HL-60 (cell line): ENCODE measurements around the gene VPS41.

Experiments used
- DNase-seq, 2 experiments: peaks; one replicate each; pipeline ENCODE4 v3.0.0-alpha.2; 2010 to 2020; ENCODE audit warnings: low read depth in 1 of 2, low spot score in 1 of 2
- H3K27ac ChIP-seq: fragments of 250-450 bp; sonication (Bioruptor Pico); replicated peaks from 2 replicates; pipeline ENCODE4 v1.5.1; 2020; ENCODE audit warnings: mild to moderate bottlenecking, moderate library complexity
- H3K27me3 ChIP-seq: fragments of 250-450 bp; sonication (Bioruptor Pico); 2 replicates; pipeline ENCODE4 v1.5.1; 2021; ENCODE audit warnings: mild to moderate bottlenecking, moderate library complexity; ENCODE audit not compliant: insufficient read depth, poor library complexity, severe bottlenecking
- H3K4me3 ChIP-seq: replicated peaks from 2 replicates; pipeline ENCODE4 v1.5.1; 2011; ENCODE audit warnings: mild to moderate bottlenecking, control low read depth, low read length; ENCODE audit not compliant: insufficient read depth
- GABPA ChIP-seq: IDR thresholded peaks from 2 replicates; pipeline ENCODE4 v1.6.1; 2012; ENCODE audit warnings: low read depth
- POLR2AphosphoS5 ChIP-seq: IDR thresholded peaks from 2 replicates; pipeline ENCODE4 v1.6.1; 2012; ENCODE audit warnings: low read depth
- SPI1 ChIP-seq: IDR thresholded peaks from 2 replicates; pipeline ENCODE4 v1.6.1; 2012; ENCODE audit warnings: low read depth, mild to moderate bottlenecking, borderline replicate concordance
- TF ChIP-seq, protein P1 (sequence below): IDR thresholded peaks from 2 replicates; pipeline ENCODE4 v1.6.1; 2012; ENCODE audit warnings: low read depth; ENCODE audit not compliant: insufficient replicate concordance
- TF ChIP-seq, protein P2 (sequence below): IDR thresholded peaks from one replicate; pipeline ENCODE4 v1.5.1; 2011; ENCODE audit warnings: low read length, control low read depth, inconsistent platforms; ENCODE audit not compliant: insufficient read depth

The VPS41 gene

DNA sequence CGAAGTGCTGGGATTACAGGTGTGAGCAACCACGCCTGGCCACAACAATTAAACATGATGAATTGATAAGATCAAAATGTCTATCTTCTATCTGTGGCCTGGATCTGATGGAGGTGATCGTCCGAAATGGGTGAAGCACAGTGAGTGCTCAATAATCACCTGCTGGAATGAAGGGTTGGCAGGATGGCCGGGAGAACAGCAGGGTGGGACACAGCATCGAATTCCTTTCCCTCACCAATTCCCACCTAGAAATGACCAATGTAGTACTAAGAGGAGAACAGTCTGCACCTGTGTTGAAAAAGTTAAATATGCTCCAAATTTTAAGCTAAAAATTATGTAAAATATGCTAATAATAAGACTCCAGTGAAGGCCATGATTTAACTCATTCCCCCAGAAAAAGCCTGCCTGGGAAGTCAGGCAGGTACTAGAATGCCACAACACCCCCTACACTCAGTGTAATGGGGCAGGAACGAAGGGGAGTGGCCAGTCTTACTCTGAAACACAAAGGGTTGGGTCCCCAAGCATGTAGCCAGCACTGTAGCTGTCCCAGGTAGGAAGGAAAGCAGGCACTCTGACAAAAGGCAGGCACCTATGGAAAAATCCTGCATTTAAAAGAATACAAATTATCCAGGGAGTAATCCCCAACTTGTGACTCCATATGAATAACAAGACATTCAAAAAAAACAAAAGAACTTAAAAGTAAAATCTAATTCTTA, 110.3 kb downstream of the VPS41 start:
- Histone ChIP-seq H3K4me3 (no peak overlapping the region), H3K27ac (no peak overlapping the region), H3K27me3 (no peaks in the 10 kb centered on the region)
- TF ChIP-seq POLR2AphosphoS5 (no peak), SPI1 (no peak), GABPA (no peak)
- TF ChIP-seq, protein P1, sequence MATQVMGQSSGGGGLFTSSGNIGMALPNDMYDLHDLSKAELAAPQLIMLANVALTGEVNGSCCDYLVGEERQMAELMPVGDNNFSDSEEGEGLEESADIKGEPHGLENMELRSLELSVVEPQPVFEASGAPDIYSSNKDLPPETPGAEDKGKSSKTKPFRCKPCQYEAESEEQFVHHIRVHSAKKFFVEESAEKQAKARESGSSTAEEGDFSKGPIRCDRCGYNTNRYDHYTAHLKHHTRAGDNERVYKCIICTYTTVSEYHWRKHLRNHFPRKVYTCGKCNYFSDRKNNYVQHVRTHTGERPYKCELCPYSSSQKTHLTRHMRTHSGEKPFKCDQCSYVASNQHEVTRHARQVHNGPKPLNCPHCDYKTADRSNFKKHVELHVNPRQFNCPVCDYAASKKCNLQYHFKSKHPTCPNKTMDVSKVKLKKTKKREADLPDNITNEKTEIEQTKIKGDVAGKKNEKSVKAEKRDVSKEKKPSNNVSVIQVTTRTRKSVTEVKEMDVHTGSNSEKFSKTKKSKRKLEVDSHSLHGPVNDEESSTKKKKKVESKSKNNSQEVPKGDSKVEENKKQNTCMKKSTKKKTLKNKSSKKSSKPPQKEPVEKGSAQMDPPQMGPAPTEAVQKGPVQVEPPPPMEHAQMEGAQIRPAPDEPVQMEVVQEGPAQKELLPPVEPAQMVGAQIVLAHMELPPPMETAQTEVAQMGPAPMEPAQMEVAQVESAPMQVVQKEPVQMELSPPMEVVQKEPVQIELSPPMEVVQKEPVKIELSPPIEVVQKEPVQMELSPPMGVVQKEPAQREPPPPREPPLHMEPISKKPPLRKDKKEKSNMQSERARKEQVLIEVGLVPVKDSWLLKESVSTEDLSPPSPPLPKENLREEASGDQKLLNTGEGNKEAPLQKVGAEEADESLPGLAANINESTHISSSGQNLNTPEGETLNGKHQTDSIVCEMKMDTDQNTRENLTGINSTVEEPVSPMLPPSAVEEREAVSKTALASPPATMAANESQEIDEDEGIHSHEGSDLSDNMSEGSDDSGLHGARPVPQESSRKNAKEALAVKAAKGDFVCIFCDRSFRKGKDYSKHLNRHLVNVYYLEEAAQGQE = no peak
- TF ChIP-seq, protein P2, sequence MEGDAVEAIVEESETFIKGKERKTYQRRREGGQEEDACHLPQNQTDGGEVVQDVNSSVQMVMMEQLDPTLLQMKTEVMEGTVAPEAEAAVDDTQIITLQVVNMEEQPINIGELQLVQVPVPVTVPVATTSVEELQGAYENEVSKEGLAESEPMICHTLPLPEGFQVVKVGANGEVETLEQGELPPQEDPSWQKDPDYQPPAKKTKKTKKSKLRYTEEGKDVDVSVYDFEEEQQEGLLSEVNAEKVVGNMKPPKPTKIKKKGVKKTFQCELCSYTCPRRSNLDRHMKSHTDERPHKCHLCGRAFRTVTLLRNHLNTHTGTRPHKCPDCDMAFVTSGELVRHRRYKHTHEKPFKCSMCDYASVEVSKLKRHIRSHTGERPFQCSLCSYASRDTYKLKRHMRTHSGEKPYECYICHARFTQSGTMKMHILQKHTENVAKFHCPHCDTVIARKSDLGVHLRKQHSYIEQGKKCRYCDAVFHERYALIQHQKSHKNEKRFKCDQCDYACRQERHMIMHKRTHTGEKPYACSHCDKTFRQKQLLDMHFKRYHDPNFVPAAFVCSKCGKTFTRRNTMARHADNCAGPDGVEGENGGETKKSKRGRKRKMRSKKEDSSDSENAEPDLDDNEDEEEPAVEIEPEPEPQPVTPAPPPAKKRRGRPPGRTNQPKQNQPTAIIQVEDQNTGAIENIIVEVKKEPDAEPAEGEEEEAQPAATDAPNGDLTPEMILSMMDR = no peak
- DNase-seq = no peak

DNA sequence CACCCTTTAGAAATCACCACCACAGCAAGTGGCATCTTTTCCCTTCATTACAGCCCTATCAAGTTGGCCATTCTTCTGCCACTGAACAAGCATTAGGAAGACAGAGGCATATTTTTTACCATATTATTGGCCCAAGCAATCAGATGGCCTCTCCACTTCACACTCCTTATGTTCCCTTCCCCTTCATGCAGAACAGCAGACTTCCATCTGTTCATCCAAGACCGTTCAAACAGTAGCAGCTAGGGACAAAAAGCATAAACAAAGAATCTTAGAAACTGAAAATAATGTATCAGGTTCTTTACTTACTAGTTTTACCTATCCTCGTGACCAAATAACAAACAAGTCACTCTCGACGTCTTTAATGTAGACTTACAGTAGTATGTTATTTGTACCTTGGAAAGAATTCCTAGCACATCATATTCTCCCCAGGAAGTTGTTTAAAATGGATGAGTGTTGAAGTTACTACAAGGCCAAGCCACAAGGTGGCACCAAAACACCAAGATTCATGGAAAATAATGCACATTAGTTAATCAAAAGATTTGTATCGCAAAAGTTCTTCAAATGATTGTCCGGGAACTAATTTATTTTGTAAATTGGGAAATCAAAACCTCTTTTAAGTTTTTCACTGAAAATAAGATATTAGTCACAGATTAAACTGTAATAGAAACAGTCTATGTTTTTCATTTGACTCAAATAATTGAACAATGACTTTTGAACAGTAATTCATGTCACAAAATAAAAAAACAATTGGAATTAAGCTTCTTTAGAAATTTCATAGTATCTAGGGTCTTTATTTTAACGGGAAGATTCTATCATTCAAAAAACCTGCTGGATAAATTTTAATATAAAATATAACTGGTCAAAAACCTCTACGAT, 112.1 kb downstream of the VPS41 start:
- Histone ChIP-seq H3K4me3 (no peak overlapping the region), H3K27ac (no peak overlapping the region), H3K27me3 (no peaks in the 10 kb centered on the region)
- TF ChIP-seq, protein P2 = peak; percentile 35
- TF ChIP-seq, protein P1 = no peak
- DNase-seq = peak; percentile 3 to 26

DNA sequence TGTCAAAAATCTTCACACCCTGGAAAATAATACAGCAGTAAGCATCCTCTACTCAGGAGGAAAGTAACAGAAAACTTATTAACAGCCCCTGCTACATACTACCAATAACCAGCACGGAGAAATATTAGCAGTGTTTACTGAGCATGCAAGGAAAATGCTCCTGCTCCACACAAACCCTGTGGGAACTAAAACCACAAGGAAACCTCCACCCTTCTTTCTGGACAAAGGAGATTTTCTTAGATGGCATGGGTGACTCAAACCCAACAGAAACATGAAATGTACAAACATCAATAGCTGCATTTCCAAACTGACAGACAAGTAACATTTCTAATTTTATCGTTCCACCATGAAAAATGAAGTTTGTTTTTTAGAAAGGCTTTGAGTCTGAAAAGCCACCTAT, 113.4 kb downstream of the VPS41 start:
- TF ChIP-seq GABPA (no peak), POLR2AphosphoS5 (no peak), SPI1 (no peak)
- TF ChIP-seq, protein P2 = no peak
- TF ChIP-seq, protein P1 = no peak
- Histone ChIP-seq H3K4me3 (no peak overlapping the region), H3K27ac (no peak overlapping the region), H3K27me3 (no peaks in the 10 kb centered on the region)
- DNase-seq = no peak
